ENCODE measurements around the gene FBLN2. TPM values are rescaled to one million over a fixed set of nuclear protein-coding genes. Genes with fewer than 3 reads are reported as not detected.

FBLN2 gene
- total and polyA plus RNA-seq, 4 donors = 1.3 to 9.1 (median 4.3) TPM

- H3K4me3 ChIP-seq (ENCODE audit: low read depth in 1 of 3, low read length in 3 of 3) = no peak overlapping the region
- H3K27ac ChIP-seq (ENCODE audit: low read depth in 1 of 2, low read length in 2 of 2) = no peak overlapping the region
- H3K4me1 ChIP-seq (ENCODE audit: control insufficient read depth in 4 of 4, insufficient read depth in 4 of 4, low read length in 3 of 4) = peaks cover 0 to 5% (median 3%) of the 10 kb centered on the region in 4 donors
- H3K36me3 ChIP-seq (ENCODE audit: control insufficient read depth in 4 of 4, insufficient read depth in 3 of 4, low read depth in 1 of 4, low read length in 3 of 4) = no peaks in the 10 kb centered on the region
- no peak for TF ChIP-seq NR2F2 (IDR thresholded peaks at IDR 0.05)
- TF ChIP-seq YY1 (IDR thresholded peaks at IDR 0.05) = no peak
- no peak for TF ChIP-seq RAD21 (IDR thresholded peaks at IDR 0.05)
- no peak for TF ChIP-seq HNF4G (IDR thresholded peaks at IDR 0.05)
- no peak for TF ChIP-seq TAF1 (conservative IDR thresholded peaks at IDR 0.05)
- TF ChIP-seq FOXA1 (IDR thresholded peaks at IDR 0.05) = no peak
- TF ChIP-seq, protein P1, sequence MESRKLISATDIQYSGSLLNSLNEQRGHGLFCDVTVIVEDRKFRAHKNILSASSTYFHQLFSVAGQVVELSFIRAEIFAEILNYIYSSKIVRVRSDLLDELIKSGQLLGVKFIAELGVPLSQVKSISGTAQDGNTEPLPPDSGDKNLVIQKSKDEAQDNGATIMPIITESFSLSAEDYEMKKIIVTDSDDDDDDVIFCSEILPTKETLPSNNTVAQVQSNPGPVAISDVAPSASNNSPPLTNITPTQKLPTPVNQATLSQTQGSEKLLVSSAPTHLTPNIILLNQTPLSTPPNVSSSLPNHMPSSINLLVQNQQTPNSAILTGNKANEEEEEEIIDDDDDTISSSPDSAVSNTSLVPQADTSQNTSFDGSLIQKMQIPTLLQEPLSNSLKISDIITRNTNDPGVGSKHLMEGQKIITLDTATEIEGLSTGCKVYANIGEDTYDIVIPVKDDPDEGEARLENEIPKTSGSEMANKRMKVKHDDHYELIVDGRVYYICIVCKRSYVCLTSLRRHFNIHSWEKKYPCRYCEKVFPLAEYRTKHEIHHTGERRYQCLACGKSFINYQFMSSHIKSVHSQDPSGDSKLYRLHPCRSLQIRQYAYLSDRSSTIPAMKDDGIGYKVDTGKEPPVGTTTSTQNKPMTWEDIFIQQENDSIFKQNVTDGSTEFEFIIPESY (IDR thresholded peaks at IDR 0.05) = no peak
- no peak for TF ChIP-seq FOXA2 (IDR thresholded peaks at IDR 0.05)
- TF ChIP-seq REST (IDR thresholded peaks at IDR 0.05) = no peak
- TF ChIP-seq, protein P2, sequence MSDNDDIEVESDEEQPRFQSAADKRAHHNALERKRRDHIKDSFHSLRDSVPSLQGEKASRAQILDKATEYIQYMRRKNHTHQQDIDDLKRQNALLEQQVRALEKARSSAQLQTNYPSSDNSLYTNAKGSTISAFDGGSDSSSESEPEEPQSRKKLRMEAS (IDR thresholded peaks at IDR 0.05) = no peak
- no peak for TF ChIP-seq SP1 (IDR thresholded peaks at IDR 0.05)
- TF ChIP-seq, protein P3, sequence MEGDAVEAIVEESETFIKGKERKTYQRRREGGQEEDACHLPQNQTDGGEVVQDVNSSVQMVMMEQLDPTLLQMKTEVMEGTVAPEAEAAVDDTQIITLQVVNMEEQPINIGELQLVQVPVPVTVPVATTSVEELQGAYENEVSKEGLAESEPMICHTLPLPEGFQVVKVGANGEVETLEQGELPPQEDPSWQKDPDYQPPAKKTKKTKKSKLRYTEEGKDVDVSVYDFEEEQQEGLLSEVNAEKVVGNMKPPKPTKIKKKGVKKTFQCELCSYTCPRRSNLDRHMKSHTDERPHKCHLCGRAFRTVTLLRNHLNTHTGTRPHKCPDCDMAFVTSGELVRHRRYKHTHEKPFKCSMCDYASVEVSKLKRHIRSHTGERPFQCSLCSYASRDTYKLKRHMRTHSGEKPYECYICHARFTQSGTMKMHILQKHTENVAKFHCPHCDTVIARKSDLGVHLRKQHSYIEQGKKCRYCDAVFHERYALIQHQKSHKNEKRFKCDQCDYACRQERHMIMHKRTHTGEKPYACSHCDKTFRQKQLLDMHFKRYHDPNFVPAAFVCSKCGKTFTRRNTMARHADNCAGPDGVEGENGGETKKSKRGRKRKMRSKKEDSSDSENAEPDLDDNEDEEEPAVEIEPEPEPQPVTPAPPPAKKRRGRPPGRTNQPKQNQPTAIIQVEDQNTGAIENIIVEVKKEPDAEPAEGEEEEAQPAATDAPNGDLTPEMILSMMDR (IDR thresholded peaks at IDR 0.05; ENCODE audit: low read depth, low read length, missing input control) = no peak
- no peak for TF ChIP-seq EGR1 (IDR thresholded peaks at IDR 0.05; ENCODE audit: low read depth in 2 of 2)
- TF ChIP-seq GABPA (IDR thresholded peaks at IDR 0.05 in 1 of 2, conservative IDR thresholded peaks at IDR 0.05 in 1 of 2) = no peak
- no peak for TF ChIP-seq JUND (IDR thresholded peaks at IDR 0.05)
- TF ChIP-seq RXRA (IDR thresholded peaks at IDR 0.05) = no peak
- no peak for TF ChIP-seq HNF4A (conservative IDR thresholded peaks at IDR 0.05)
- TF ChIP-seq, protein P4, sequence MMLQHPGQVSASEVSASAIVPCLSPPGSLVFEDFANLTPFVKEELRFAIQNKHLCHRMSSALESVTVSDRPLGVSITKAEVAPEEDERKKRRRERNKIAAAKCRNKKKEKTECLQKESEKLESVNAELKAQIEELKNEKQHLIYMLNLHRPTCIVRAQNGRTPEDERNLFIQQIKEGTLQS (IDR thresholded peaks at IDR 0.05) = no peak
- peaks cover 0 to 4% (median 0%) of the 10 kb centered on the region in 4 donors for H3K9me3 ChIP-seq (ENCODE audit: control insufficient read depth in 4 of 4, low read length in 3 of 4)
- H3K27me3 ChIP-seq (ENCODE audit: control insufficient read depth in 4 of 4, insufficient read depth in 4 of 4, low read length in 3 of 4) = peaks cover 0 to 9% (median 5%) of the 10 kb centered on the region in 4 donors
- 87% methylated on average over 9 of the region's 9 CpGs for WGBS
- no peak for DNase-seq (ENCODE audit: low spot score)
- no peak overlapping the region for H3K9ac ChIP-seq (ENCODE audit: low read depth in 1 of 2, low read length in 2 of 2)
These were observed 28.5 kb upstream of the FBLN2 start for GRCh38 chr3:13520326-13520880.
